HG03521 (cell line): ENCODE results near the gene THAP5.

ENCODE experiments used
- ATAC-seq: cut with Tn5 transposase; IDR thresholded peaks from one replicate; pipeline ENCODE4 v1.9.1; 2021; ENCODE audit warnings: mild to moderate bottlenecking, moderate library complexity; ENCODE audit not compliant: unreplicated experiment

Gene THAP5

DNA sequence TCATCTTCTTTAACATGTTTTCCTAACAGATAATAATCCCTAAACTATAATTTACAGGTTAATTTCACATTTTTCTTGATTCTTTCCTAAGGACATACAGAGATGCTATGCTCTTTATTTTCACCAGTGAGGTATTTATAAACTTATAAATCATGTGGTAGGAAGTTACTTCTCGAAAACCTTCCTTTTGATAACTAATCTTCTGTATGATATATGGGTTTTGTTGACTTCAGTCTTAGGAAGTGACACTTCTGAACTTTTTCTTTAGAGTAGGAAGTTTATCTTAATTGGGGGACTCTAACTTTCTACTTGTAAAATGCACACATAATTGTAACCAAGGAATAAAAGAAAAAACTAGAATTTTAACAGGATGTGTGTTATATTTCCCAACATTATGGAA lies 33.8 kb downstream of the THAP5 start:
- ATAC-seq, result no peak

DNA sequence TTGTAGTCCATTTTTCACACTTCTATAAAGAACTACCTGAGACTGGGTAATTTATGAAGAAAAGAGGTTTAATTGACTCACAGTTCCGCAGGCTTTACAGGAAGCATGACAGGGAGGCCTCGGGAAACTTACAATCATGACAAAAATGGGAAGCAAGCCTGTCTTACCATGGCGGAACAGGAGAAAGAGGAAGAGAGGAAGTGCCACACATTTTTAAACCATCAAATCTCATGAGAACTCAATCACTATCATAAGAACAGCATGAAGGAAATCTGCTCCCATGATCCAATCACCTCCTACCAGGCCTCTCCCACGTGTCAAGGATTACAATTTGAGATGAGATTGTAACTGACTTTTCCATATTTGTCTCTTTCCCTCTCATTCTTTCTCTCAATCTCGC lies 34.2 kb downstream of the THAP5 start:
- no peak for ATAC-seq

DNA sequence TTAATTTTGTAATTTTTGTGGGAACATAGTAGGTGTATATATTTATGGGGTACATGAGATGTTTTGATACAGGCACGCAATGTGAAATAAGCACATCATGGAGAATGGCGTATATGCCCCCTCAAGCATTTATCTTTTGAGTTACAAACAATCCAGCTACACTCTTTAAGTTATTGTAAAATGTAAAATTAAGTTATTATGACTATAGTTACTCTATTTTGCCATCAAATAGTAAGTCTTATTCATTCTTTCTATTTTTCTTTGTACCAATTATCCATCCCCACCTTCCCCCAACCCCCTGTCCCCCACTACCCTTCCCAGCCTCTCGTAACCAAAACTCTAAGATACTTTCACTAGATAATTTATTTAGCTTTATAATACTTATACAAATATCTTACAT lies 35.8 kb downstream of the THAP5 start:
- ATAC-seq, result no peak

DNA sequence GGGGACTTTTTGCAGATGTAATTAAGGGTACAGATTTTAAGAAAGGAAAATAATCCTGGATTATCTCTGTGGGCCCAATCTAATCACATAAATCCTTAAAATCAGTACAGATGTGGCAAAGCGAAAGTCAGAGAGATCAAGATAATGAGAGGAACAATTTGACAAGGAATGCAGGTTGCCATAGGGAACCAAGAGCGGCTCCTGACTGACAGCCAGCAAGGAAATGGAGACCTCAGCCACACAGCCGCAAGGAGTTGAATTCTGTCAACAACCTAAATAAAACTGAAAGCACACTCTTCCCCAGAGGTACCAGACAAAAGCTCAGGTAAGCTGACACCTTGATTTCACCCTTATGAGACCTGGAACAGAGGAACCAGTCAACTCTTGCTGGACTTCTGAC lies 40.2 kb downstream of the THAP5 start:
- no peak for ATAC-seq

DNA sequence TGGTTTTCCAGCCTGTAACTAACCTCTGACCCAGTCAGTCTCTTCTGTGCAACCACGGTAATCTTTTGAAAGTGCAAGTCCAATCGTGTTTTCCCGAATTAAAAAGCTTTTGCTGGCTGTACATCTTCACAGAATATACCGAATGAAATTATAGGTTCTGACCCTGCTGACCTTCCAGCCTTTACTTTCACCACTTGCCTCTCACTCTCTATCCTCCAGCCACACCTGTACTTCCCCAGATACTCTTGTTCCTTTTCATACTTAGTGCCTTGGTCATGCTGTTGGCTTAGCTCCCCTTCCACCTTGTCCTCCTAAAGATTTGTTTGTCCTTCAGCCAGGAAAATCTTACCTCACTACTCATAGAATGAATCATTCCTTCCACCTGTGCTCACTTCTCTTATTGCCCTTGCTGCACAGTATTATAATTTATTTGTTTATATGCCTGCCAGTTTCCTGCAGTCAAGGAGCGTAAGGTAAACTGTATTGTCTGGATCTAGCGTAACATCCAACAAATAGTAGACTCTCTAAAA lies 41.3 kb downstream of the THAP5 start:
- ATAC-seq, result no peak

DNA sequence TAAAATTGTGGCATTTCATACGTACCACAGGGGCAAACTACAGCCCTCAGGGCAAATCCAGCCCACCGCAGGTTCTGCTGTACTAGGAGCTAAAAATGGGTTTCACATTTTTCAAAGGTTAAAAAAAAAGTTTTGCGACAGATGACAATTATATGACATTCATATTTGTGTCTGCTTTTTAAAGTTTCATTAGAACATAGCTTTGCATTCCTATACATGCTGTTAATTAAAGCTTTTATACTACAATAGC lies 42.8 kb downstream of the THAP5 start:
- no peak for ATAC-seq

DNA sequence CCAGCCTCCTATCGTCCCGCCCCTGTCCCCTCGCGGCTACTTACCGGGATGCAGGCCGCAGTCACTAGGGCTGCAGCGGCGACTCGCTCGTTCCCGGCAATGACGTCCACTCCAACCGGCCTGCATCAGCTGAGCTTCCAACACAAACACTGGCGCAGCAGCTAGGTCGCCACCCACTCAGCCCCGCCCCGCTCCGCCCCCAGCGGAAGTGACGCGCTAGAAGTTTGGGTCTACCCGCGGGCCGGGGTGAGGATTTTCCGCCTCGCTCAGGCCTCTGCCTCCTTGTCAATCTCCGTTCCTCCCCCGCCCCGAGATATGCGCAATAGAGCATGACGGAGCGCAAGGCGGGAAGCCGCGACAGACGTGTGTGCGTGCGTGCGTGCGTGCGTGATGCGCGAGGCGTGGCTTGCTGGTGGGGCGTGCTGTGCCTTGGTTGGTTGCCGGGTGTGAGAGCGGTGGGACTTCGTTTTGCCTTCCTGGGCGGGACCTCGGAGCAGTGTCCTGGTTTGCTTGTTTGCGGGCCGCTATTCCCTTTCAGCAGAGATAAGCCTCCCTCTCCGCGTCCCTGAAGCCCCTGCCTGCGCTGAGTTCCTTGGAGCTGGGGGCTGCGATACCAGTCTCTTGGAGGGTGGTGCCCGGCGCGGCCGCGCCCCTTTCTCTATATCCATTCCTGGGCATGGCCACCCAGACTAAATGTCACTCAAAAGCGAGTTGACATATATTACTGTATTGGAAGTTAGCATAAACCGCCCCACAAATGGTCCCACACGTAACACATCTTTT lies 43.3 kb downstream of the THAP5 start, which contains the start of gene PNPLA8:
PNPLA8 (minus strand) TSS at position 151 of the 783 bp plus-strand sequence. CDS start 10,644 bp downstream, outside the sequence.
- ATAC-seq, result peak; percentile 90

DNA sequence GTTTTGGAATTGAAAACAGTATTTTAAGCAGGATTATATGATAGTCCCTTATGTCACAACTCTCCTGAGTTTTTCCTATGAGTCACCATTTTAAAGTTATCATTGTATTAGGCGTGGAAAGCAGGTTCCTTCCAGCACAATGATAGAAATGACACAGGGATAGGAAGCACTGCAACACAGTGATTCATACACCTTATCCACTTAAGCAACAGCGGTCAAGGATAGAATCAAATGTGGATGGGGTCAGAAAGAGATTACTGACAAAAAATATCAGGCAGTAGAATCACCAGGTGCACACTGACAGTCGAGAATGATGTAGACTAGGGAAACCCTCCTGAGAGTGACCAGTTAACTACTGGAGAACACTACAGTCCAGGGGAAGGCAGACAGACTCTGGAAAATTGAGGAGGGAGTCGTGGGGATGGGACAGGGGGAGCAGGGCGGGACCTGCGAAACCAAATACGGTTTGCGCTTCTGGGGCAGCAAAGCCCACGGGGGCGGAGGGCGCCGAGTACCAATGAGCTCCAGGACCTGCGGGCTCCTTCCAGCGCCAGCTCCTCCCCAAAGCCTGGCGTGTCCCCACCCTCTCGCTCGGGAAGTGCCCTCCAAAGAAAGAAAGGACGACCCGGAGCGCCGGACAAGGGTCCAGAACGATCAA lies 44.0 kb downstream of the THAP5 start:
- ATAC-seq, result peak; percentile 29

DNA sequence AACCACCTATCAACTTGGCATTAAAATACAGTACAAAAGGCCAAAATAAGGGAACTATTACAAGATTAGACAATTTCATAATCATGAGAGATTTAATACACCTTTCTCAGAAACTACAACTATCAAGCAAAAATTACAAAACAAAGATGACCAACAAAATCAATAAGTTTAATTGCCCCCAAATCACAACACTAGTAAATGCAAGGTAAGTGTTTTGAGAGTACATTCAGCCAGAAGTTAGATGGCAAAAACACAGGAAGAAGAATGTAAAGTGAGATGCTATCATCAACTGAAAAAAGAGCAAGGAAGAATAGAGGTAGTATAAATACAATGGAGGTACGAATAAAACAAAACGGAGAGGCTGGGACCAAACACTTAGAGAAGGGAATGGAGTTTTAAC lies 46.7 kb downstream of the THAP5 start:
- ATAC-seq, result no peak

DNA sequence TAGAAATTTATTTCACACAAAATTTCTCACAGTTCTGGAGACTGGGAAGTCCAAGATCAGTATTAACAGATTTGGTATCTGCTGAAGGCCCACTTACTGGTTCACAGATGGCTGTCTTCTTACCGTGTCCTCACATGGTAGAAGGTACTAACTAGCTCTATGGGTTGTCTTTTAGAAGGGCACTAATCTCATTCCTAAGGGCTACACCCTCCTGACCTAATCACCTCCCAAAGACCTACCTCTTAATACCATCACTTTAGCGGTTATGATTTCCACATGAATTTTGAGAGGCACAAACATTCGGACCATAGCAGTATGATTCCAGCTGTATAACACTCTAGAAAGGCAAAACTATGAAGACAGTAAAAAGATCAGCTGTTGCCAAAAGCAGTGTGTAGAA lies 51.6 kb downstream of the THAP5 start:
- no peak for ATAC-seq

DNA sequence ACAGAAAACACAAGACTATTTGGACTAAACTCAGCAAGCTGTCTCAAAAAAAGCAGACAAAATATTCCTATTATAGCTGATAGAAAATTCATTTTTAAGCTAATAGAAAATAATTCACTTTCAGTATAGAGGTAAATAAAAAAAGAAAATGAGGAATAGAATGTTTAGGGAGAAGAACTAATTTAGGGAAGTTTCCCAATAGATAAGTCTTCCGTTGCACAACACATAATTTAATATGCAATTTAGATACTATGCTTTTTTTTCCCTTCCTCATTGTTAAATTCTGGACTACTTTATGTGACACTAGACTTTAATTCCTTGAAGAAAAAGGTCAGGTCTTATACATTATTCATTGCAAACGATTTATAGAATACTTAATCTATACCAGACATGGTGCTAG lies 53.9 kb downstream of the THAP5 start:
- ATAC-seq, result no peak

DNA sequence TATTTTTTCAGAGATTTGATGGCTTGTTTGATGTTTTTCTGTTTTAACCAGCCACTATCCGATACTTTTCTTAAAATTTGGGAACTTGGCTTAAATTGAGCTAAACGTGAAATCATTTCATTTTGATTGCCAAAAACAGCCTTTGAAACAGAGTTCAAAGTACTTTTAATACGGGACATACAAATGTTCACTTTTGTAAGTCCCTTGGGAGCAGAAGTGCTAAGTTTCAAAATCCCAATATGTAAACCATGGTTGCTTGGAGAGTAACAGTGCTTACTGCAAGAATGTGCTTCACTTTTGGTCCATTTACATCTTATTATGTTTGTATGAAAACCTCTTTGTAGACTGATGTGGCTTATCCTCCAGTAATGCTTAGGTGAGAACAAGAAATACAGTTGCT lies 54.5 kb downstream of the THAP5 start:
- ATAC-seq, result no peak
